ENCODE data around the gene ASPDH.
"Not testable (repeated sequence)": the region's sequence is repeated elsewhere in the genome, so short reads cannot be mapped to it uniquely, and the experiment has no call there.

ASPDH gene

DNA sequence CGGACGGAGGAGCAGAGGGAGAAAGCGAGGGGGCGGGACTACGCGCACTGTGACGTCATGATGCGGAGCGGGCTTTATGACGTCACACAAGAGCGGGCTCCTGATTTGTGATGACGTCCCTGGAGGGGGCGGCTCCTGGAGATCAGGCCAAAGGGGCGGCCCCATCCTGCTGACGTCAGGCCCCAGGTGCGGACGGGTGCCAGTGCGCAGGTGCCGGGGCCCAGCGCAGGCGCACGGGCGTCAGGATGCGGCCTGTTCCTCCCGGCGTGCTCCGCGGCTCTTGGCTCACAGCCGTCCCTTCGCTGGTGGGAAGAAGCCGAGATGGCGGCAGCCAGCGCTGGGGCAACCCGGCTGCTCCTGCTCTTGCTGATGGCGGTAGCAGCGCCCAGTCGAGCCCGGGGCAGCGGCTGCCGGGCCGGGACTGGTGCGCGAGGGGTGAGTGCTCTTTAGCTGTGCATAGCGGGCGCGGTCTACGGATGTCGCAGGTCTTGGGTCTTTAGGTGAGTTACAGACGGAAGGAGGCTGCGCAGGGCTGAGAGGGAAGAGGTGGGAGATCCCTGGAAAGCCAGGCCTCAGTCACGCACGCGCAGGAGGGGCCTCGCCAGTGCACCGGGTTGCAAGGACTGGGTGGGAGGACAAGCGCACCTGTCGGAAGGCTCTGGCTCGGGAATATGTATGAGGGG is 37.3 kb downstream of the ASPDH start, which contains the start of the genes EMC10 and GARIN5A:
Gene EMC10, plus strand, starts transcription at position 284 of the 683 bp plus-strand sequence. Its CDS starts 38 bp downstream, at position 322.
Gene GARIN5A, minus strand, starts transcription at position 625 of the 683 bp plus-strand sequence. Its CDS starts 460 bp downstream, at position 165.
- no peak for FAIRE-seq

DNA sequence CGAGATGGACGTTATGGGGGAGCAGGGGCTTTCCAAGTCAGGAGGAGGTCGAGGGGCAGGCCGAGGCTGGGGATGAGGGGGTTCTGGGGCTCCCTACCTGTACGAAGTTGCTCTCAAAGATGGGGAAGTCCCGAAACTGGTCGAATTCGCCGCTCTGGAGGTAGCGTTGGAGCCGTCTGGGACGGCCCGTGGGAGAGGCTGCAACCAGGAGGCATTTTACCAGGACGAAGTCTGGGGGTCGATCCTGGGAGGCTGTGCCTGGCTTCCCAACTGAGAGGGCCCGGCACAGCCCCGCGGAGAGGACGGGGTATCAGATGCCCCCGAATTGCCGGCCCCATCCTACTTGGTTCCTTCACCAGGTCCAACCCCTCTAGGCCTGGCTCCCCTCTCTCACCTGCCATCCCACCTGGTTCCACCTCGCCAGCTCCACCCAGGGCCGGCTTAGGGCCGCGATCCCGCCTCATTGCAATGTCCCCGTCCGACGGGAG is 37.9 kb downstream of the ASPDH start:
- no peak for FAIRE-seq

DNA sequence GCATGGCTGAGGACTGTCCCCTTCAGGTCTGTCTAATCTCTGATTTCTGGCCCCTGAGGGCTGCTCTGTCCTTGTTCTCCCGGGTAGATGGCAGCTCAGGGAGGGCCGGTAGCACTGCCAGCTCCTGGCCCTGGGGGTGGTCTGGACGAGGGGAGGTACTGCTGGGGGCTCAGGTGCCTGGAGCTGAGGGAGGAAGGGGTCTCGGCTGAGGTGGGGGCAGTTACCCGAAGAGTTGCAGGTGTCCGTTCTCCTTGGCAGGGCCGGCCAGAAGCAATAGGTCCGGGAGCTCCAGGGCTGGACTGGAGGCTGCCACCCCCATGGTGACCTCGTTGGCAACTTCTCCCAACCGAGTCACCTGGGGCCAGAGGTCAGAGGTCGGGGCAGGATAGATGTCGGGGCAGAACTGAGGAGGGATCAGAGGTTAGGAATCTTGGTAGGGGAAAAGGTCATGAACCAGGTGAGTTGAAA is 38.6 kb downstream of the ASPDH start:
- FAIRE-seq, result no peak

DNA sequence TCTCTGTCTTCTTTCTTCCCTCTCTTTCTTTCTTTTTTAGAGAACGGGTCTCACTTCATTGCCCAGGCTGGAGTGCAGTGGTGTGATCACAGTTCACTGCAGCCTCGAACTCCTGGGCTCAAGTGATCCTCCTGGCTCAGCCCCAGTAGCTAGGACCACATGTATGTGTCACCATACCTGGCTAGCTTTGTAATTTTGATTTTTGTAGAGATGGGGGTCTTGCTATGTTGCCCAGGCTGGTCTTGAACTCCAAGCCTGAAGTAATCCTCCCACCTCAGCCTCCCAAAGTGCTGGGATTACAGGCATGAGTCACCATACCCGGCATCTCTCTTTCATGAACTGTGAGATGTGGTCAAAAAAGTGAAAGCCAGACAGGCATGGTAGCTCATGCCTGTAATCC is 40.4 kb downstream of the ASPDH start:
- not testable (repeated sequence) for FAIRE-seq

DNA sequence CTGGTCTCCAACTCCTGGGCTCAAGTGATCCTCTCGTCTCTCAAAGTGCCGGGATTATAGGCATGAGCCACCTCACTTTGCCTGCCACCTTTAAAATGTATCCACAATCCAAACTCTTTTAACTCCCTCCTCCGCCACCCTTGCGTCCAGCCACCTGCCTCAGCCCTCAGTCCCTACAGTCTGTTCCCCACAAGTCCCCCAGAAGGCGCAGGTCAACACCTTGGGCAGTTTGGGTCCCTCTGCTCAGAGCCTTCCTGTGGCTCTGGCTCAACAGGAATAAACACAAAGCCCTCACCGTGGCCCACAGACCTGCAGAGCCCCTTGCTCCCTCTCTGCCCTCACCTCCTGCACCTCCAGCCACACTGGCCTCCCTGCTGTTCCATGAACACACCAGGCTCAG is 44.9 kb downstream of the ASPDH start:
- FAIRE-seq, result no peak

DNA sequence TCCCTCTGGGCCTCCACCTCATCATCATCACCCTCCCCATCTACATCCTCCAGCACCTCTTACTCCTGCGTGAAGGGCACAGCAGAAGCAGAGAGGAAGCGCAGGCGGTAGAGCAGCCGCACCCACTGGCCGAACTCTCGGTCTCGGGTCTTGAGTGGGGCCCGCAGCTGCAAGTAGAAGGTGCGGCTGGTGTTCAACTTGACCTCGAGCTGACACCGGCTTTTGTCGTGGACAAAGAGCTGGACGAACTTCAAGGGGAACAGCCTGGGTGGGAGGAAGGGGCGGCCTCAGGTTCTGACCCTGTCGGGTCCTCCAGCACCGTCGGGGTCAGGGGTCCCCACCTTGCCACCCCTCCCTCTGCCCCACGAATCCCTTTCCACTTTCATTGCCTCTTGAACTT is 46.1 kb downstream of the ASPDH start:
- no peak for FAIRE-seq

DNA sequence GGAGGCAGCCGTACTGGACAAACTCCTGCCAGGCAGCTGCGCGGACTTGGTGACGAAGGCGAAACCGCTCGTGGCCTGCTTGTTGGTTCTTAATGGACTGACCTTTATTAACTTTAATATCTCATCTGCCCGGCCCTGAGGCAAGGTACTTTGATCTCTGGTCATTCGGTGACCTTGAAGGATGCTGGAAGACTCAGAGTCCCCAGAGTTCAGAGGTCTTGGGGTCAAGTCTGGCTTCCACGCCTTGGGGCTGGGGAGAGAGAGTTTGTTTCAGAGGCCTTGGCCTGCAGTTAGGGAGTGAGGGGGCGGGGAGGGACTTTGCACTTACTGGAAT is 47.0 kb downstream of the ASPDH start:
- no peak for FAIRE-seq

DNA sequence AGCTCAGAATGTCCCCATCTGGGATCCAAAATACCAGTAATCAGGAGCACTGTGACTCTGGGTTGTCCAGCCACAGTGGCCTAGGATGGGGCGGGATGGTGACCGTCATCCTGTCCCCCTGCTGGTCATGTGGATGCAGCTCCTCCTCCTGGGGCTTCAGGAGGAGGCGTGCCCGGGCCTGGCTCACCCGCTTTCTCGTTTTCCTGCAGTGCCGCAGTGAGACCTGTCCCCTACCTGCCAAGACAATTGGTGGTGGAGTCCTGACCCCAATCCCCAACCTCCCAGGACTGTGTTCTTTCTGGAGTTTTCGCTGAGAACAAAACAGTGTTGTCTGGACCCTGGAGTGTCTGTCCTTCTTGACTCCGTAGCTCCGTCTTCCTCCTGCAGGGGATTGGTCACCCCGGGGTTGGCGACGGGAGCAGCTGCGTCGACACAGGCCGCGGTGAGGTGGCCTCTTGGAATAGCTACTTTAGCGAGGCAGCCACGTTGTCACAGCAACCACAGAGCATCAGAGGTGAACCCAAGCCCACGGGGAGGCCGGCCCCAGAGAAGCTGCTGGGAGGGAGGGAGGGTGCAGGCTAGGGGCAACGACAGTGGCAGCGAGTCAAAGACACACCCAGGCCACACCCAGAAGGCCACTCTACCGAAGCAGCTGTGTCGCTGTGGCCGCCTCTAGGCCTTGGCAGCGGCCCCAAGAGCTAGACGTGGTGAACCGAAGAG is 47.6 kb downstream of the ASPDH start:
- no peak for FAIRE-seq

DNA sequence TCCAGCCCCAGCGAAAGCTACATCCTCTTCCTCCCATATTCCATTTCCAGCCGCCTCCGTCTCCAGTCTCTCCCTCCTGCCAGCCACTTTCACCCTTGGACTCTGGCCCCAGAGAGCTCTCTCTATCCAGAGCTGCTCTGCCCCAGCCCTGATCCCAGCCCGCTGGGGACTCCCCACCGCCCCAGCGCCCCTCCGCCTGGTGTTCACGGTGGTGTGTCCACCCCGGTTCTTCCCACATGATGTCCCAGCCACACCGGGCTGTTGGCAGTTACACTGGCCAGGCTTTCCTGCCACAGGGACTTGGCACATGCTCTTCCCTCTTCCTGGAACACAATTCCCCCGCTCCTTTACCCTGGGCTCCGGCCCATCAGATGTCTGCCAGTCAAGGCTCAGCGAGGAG is 48.7 kb downstream of the ASPDH start:
- FAIRE-seq, result no peak

DNA sequence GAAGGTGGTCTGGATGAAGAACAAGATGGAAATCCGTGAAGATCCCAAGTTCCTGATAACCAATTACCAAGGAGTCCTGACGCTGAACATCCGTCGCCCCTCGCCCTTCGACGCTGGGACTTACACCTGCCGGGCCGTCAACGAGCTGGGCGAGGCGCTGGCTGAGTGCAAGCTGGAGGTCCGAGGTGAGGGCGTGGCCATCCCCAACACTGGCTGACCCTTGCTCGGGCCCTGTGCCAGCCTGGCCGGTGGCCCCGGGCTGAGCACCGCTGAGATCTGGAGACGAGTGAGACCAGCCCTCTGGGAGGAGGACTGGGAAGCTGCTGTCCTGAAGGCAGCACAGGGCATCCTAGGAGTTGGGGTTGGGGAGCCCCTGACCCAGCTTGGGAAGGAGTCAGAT is 49.4 kb downstream of the ASPDH start:
- no peak for FAIRE-seq

DNA sequence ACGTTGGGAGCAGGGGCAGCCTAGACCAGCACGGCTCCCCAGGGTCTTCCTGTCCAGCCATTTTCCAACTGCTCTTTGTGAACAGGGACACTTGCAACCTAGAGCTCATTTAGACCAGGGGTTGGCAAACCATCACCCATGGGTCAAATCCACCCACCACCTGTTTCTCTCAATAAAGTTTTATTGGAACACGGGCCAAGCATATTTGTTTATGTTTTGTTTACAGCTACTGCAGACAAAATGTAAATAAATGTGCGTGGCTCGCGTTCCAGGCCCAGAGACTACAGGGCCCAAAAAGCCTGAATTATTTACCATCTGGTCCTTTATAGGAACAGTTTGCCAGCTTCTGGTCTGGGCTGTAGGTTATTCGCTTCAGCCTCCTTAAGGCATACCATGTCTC is 50.7 kb downstream of the ASPDH start:
- no peak for FAIRE-seq
